ENCODE measurements around the gene KDM6B. TPM values are rescaled to one million over a fixed set of nuclear protein-coding genes. Genes with fewer than 3 reads are reported as not detected.

KDM6B gene
- total RNA-seq: 46.1 TPM
- long read RNA-seq, partial matches to known transcripts: 11 of 21 reads
- long read RNA-seq, other reads (novel, unspliced or antisense): 10 of 21 reads

GRCh38 chr17:7833795-7834541, at the start of gene KDM6B:
TSS of gene KDM6B (plus strand) at chr17:7834217. CDS start at chr17:7845555, 11,338 bp downstream.
- no peaks in the 10 kb centered on the region for H3K36me3 ChIP-seq
- intact Hi-C loops (cut with DNase I): no loop called here
- H3K27ac ChIP-seq: peak within 1 kb of the TSS; percentile 99
- H3K9me3 ChIP-seq: no peaks in the 10 kb centered on the region
- H3K27me3 ChIP-seq (ENCODE audit: low read depth): peaks cover 3% of the 10 kb centered on the region
- H3K4me3 ChIP-seq: peak within 1 kb of the TSS; percentile 87
- ATAC-seq (peak; percentile 73 to 82), DNase-seq (peak; percentile 97)
- peak; percentile 7 for TF ChIP-seq CTCF (IDR thresholded peaks at IDR 0.05)
- peaks cover 19% of the 10 kb centered on the region for H3K4me1 ChIP-seq

- Histone ChIP-seq H3K27ac (no peak overlapping the region), H3K27me3 (ENCODE audit: low read depth) (no peaks in the 10 kb centered on the region), H3K4me1 (peaks cover 3% of the 10 kb centered on the region), H3K9me3 (no peaks in the 10 kb centered on the region), H3K4me3 (no peak overlapping the region), H3K36me3 (no peaks in the 10 kb centered on the region)
- no peak for TF ChIP-seq CTCF (IDR thresholded peaks at IDR 0.05)
- intact Hi-C loops (cut with DNase I): no loop called here
- DNase-seq: no peak
- no peak for ATAC-seq
Measured at GRCh38 chr17:7786866-7787265, 47.2 kb upstream of the KDM6B start.

- Histone ChIP-seq H3K27me3 (ENCODE audit: low read depth) (no peaks in the 10 kb centered on the region), H3K4me1 (no peaks in the 10 kb centered on the region), H3K9me3 (no peaks in the 10 kb centered on the region), H3K4me3 (no peak overlapping the region), H3K36me3 (no peaks in the 10 kb centered on the region), H3K27ac (no peak overlapping the region)
- ATAC-seq (no peak), DNase-seq (no peak)
- intact Hi-C loops (cut with DNase I): no loop called here
- TF ChIP-seq CTCF (IDR thresholded peaks at IDR 0.05): no peak
Measured at GRCh38 chr17:7789131-7789530, 44.9 kb upstream of the KDM6B start.

- intact Hi-C loops (cut with DNase I): no loop called here
- Histone ChIP-seq H3K4me3 (no peak overlapping the region), H3K27ac (no peak overlapping the region), H3K9me3 (no peaks in the 10 kb centered on the region), H3K36me3 (no peaks in the 10 kb centered on the region), H3K4me1 (no peaks in the 10 kb centered on the region), H3K27me3 (ENCODE audit: low read depth) (no peaks in the 10 kb centered on the region)
- no peak for TF ChIP-seq CTCF (IDR thresholded peaks at IDR 0.05)
- ATAC-seq (no peak), DNase-seq (no peak)
Measured at GRCh38 chr17:7790150-7790549, 43.9 kb upstream of the KDM6B start.

GRCh38 chr17:7792611-7793010, 41.4 kb upstream of the KDM6B start:
- intact Hi-C loops (cut with DNase I): no loop called here
- no peak for TF ChIP-seq CTCF (IDR thresholded peaks at IDR 0.05)
- Histone ChIP-seq H3K27me3 (ENCODE audit: low read depth) (no peaks in the 10 kb centered on the region), H3K27ac (no peak overlapping the region), H3K9me3 (no peaks in the 10 kb centered on the region), H3K4me3 (no peak overlapping the region), H3K36me3 (no peaks in the 10 kb centered on the region), H3K4me1 (no peaks in the 10 kb centered on the region)
- DNase-seq (no peak), ATAC-seq (no peak)
